ENCODE results near the gene APC2.

Gene APC2

GRCh38 chr19:1411255-1412191 is 38.4 kb upstream of the APC2 start:
- TF ChIP-seq, protein P1, sequence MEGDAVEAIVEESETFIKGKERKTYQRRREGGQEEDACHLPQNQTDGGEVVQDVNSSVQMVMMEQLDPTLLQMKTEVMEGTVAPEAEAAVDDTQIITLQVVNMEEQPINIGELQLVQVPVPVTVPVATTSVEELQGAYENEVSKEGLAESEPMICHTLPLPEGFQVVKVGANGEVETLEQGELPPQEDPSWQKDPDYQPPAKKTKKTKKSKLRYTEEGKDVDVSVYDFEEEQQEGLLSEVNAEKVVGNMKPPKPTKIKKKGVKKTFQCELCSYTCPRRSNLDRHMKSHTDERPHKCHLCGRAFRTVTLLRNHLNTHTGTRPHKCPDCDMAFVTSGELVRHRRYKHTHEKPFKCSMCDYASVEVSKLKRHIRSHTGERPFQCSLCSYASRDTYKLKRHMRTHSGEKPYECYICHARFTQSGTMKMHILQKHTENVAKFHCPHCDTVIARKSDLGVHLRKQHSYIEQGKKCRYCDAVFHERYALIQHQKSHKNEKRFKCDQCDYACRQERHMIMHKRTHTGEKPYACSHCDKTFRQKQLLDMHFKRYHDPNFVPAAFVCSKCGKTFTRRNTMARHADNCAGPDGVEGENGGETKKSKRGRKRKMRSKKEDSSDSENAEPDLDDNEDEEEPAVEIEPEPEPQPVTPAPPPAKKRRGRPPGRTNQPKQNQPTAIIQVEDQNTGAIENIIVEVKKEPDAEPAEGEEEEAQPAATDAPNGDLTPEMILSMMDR (conservative IDR thresholded peaks at IDR 0.05; ENCODE audit: low read length) = no peak
- DNase-seq (ENCODE audit: low read depth) = peak; percentile 74
- H3K4me3 ChIP-seq (ENCODE audit: low read length) = no peak overlapping the region

- DNase-seq (ENCODE audit: low read depth) = no peak
- no peak overlapping the region for H3K4me3 ChIP-seq (ENCODE audit: low read length)
- TF ChIP-seq, protein P1 (conservative IDR thresholded peaks at IDR 0.05; ENCODE audit: low read length) = no peak
These were observed 37.5 kb upstream of the APC2 start for GRCh38 chr19:1412323-1412923.

DNA sequence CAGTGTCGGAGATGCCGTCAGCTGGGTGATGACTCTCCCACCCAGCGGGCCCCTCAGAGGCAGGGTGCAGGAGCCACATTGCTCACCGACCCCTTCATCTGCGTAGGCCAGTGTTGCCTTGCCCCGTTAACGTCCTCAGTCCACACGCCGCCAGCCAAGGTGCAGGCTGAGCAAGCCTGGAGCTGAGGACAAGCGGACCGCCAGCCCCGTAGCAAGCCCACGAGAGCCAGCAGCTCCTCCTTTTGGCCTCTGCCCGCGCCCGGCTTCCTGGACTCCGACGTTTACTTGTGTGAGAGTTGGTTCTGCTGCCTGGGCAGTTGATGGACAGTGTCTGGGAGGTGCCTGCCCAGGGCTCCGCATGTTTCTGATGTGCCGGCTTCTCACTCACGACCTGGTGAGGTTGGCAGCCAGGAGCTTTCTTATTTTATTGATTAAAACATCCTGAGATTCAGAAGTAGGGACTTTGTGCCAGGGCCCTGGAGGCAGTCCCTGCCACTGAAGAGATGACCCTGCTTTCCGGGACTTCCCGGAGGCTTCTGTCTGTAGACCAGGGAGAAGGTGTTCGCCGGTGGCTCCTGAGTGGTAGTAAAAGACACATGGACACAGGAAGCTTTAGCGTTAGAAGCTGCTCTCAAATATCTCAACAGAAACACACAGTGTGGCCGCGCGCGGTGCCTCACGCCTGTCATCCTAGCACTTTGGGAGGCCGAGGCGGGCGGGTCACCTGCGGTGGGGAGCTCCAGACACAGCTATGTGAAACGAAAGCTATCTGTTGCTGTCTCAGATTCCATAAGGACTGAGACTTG is 36.7 kb upstream of the APC2 start:
- H3K4me3 ChIP-seq (ENCODE audit: low read length) = no peak overlapping the region
- DNase-seq (ENCODE audit: low read depth) = no peak
- TF ChIP-seq, protein P1 (conservative IDR thresholded peaks at IDR 0.05; ENCODE audit: low read length) = no peak

DNA sequence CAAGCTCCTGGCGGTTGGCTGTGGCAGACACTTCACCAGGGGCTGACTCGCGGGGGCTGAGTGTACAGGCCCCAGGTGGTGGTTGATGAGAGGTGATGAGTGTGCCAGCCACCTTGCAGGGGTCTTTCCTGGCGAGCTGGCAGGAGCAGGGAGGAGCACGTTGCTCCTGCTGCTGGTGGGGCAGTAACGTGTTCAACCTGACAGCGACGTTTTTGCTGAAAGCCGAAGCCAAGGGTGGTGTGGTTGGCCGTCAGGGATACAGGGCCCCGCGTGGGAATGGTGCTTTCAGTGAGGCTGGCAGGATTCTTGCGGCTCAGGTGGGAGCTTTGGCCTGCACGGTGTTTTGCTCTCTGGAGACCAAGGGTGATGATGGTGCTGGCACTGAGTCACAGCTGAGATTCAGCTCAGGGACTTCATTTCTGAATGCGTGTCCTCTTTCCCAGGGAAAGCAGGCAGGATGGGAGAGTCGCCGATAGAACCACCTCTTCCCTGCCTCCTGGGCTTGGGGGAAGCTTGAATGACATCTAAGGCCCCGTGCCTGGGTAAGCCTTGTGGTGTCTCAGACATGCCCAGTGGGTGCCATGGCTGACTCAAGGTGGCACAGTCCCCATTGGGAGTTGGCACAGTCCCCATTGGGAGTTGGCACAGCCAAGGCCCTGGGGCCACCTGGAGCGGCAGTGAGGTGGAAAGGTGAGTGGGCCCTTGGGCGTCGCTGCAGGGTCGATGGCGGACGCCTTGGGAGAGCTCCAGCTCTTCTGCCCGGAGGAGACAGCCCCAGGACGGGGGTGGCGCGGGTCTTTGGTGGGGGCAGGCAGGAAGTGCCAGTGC is 33.7 kb upstream of the APC2 start:
- no peak overlapping the region; the same call in 1 of the 2 replicates for H3K4me3 ChIP-seq (ENCODE audit: low read length)
- TF ChIP-seq, protein P1 (conservative IDR thresholded peaks at IDR 0.05; ENCODE audit: low read length) = no peak
- peak; percentile 14 for DNase-seq (ENCODE audit: low read depth)

- TF ChIP-seq, protein P1 (conservative IDR thresholded peaks at IDR 0.05; ENCODE audit: low read length) = no peak
- H3K4me3 ChIP-seq (ENCODE audit: low read length) = no peak overlapping the region
- peak; percentile 69 for DNase-seq (ENCODE audit: low read depth)
These were observed 32.8 kb upstream of the APC2 start for GRCh38 chr19:1417145-1417544.

- H3K4me3 ChIP-seq (ENCODE audit: low read length) = no peak overlapping the region
- TF ChIP-seq, protein P1 (conservative IDR thresholded peaks at IDR 0.05; ENCODE audit: low read length) = no peak
- no peak for DNase-seq (ENCODE audit: low read depth)
These were observed 32.0 kb upstream of the APC2 start for GRCh38 chr19:1417681-1418495.

Measured in AG10803 (cell line).